ENCODE results near the gene PTPRC.

PTPRC gene

GRCh38 chr1:198716051-198716450 is 77.2 kb downstream of the PTPRC start:
- DNase-seq (ENCODE audit: low read depth in 2 of 2), result no peak
- no peak for TF ChIP-seq CTCF (IDR thresholded peaks at IDR 0.05; ENCODE audit: low read depth, low read length)
- H3K4me3 ChIP-seq (replicated peaks in 1 of 2; ENCODE audit: low read depth in 2 of 2, low read length in 2 of 2), result no peak overlapping the region

- no peak overlapping the region for H3K4me3 ChIP-seq (replicated peaks in 1 of 2; ENCODE audit: low read depth in 2 of 2, low read length in 2 of 2)
- DNase-seq (ENCODE audit: low read depth in 2 of 2), result no peak
- TF ChIP-seq CTCF (IDR thresholded peaks at IDR 0.05; ENCODE audit: low read depth, low read length), result no peak
Observed at GRCh38 chr1:198717510-198717909, 78.7 kb downstream of the PTPRC start.

GRCh38 chr1:198723127-198723526 is 84.3 kb downstream of the PTPRC start:
- no peak for DNase-seq (ENCODE audit: low read depth in 2 of 2)
- H3K4me3 ChIP-seq (replicated peaks in 1 of 2; ENCODE audit: low read depth in 2 of 2, low read length in 2 of 2), result no peak overlapping the region
- TF ChIP-seq CTCF (IDR thresholded peaks at IDR 0.05; ENCODE audit: low read depth, low read length), result no peak

- H3K4me3 ChIP-seq (replicated peaks in 1 of 2; ENCODE audit: low read depth in 2 of 2, low read length in 2 of 2), result no peak overlapping the region
- DNase-seq (ENCODE audit: low read depth in 2 of 2), result peak in 1 of 2 donors; percentile 45
- TF ChIP-seq CTCF (IDR thresholded peaks at IDR 0.05; ENCODE audit: low read depth, low read length), result no peak
Observed at GRCh38 chr1:198725090-198725489, 86.2 kb downstream of the PTPRC start.

- TF ChIP-seq CTCF (IDR thresholded peaks at IDR 0.05; ENCODE audit: low read depth, low read length), result no peak
- H3K4me3 ChIP-seq (replicated peaks in 1 of 2; ENCODE audit: low read depth in 2 of 2, low read length in 2 of 2), result no peak overlapping the region
- peak; percentile 8 to 64 for DNase-seq (ENCODE audit: low read depth in 2 of 2)
Observed at GRCh38 chr1:198726455-198726854, 87.6 kb downstream of the PTPRC start.

- H3K4me3 ChIP-seq (replicated peaks in 1 of 2; ENCODE audit: low read depth in 2 of 2, low read length in 2 of 2), result no peak overlapping the region
- no peak for DNase-seq (ENCODE audit: low read depth in 2 of 2)
- no peak for TF ChIP-seq CTCF (IDR thresholded peaks at IDR 0.05; ENCODE audit: low read depth, low read length)
Observed at GRCh38 chr1:198729195-198729863, 90.5 kb downstream of the PTPRC start.

GRCh38 chr1:198730952-198731351 is 92.1 kb downstream of the PTPRC start:
- no peak for DNase-seq (ENCODE audit: low read depth in 2 of 2)
- no peak for TF ChIP-seq CTCF (IDR thresholded peaks at IDR 0.05; ENCODE audit: low read depth, low read length)
- H3K4me3 ChIP-seq (replicated peaks in 1 of 2; ENCODE audit: low read depth in 2 of 2, low read length in 2 of 2), result no peak overlapping the region

Data from cardiac fibroblast (primary cell).